Measurements from ENCODE around the gene TIAM2. TPM values are rescaled to one million over a fixed set of nuclear protein-coding genes. Genes with fewer than 3 reads are reported as not detected.

Gene TIAM2
- total and polyA plus RNA-seq, 9 of the 15 experiments (the other 6 are each of a cell fraction or from before 2014, with no cell fraction given): 0.73 to 6.5 (median 4.3) TPM

- TF ChIP-seq, protein P1, sequence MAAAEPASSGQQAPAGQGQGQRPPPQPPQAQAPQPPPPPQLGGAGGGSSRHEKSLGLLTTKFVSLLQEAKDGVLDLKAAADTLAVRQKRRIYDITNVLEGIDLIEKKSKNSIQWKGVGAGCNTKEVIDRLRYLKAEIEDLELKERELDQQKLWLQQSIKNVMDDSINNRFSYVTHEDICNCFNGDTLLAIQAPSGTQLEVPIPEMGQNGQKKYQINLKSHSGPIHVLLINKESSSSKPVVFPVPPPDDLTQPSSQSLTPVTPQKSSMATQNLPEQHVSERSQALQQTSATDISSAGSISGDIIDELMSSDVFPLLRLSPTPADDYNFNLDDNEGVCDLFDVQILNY (CRISPR knock-in tag; IDR thresholded peaks at IDR 0.05): no peak
These were observed 43.5 kb upstream of the TIAM2 start (continued) for GRCh38 chr6:154951345-154952200.

- H3K36me3 ChIP-seq (ENCODE audit: control insufficient read depth, insufficient read depth, low read length): no peaks in the 10 kb centered on the region
- in situ Hi-C loops (cut with MboI): no loop called here
- WGBS (ENCODE audit: insufficient coverage, low coverage, missing lambda C conversion rate): 61% methylated on average over 11 of the region's 11 CpGs
- no peaks in the 10 kb centered on the region for H3K9me3 ChIP-seq (replicated peaks; ENCODE audit: control insufficient read depth, insufficient read depth, low read depth, low read length)
- H3K9me1 ChIP-seq (ENCODE audit: control insufficient read depth, insufficient read depth, low read length): no peaks in the 10 kb centered on the region
- H3K4me2 ChIP-seq (ENCODE audit: insufficient read depth, low read length): no peak overlapping the region
- TF ChIP-seq ZNF253 (CRISPR knock-in tag; conservative IDR thresholded peaks at IDR 0.05): no peak
- TF ChIP-seq TEAD4 (IDR thresholded peaks at IDR 0.05; ENCODE audit: low read length): no peak
- no peak for TF ChIP-seq TEAD4 (CRISPR knock-in tag; IDR thresholded peaks at IDR 0.05; ENCODE audit: borderline replicate concordance)
- no peak for TF ChIP-seq SMAD2 (IDR thresholded peaks at IDR 0.05; ENCODE audit: low read depth, low read length)
- TF ChIP-seq PBX2 (CRISPR knock-in tag; IDR thresholded peaks at IDR 0.05; ENCODE audit: low read depth): no peak
- TF ChIP-seq PBX2 (tag; conservative IDR thresholded peaks at IDR 0.05; ENCODE audit: low read depth): no peak
- TF ChIP-seq CREB3L1 (IDR thresholded peaks at IDR 0.05; ENCODE audit: borderline replicate concordance, low read depth): no peak
- POLR2A ChIA-PET: interaction anchor here (1.0 to 1.7 kb wide), 2 partner anchors 10 to 11 kb away, joined by 3 to 5 read pairs; no protein-coding TSS in a partner anchor
- no peak overlapping the region for H3K9ac ChIP-seq (ENCODE audit: insufficient read depth in 1 of 2, low read depth in 2 of 2, low read length in 2 of 2)
- no TSS peak for BruUV-seq (replicated peaks)
- H3K79me2 ChIP-seq (ENCODE audit: control insufficient read depth, insufficient read depth, low read length): no peaks in the 10 kb centered on the region
- intact Hi-C loops (cut with micrococcal nuclease): no loop called here
- CTCF ChIA-PET (ENCODE audit: low intra/inter-chr PET ratio): no interaction called here
- no peak for DNase-seq (ENCODE audit: extremely low read depth in 1 of 4, low spot score in 3 of 4)
- no peak for ATAC-seq
- no peak overlapping the region for H3K27ac ChIP-seq (ENCODE audit: extremely low read depth, low read depth, low read length)
- H3K27me3 ChIP-seq (ENCODE audit: control insufficient read depth in 2 of 2, insufficient read depth in 2 of 2, low read length in 2 of 2): no peaks in the 10 kb centered on the region
- H4K20me1 ChIP-seq (replicated peaks; ENCODE audit: control insufficient read depth, insufficient read depth, low read length): no peaks in the 10 kb centered on the region
- H2AFZ ChIP-seq (ENCODE audit: low read depth, low read length): no peak overlapping the region
- peaks cover 10 to 11% of the 10 kb centered on the region in 2 experiments for H3K4me1 ChIP-seq (replicated peaks in 1 of 2; ENCODE audit: control insufficient read depth in 2 of 2, insufficient read depth in 2 of 2, low read length in 2 of 2)
- FAIRE-seq: no peak
- H3K4me3 ChIP-seq: no peak overlapping the region
These were observed 41.5 kb upstream of the TIAM2 start for GRCh38 chr6:154953644-154954043.

Data from K562 (cell line).